Stomach (tissue), 4 donors: ENCODE data around the gene GPR179.

Experiments used
- CTCF ChIP-seq, 7 experiments: fragments of 450-650 bp in 4 of 7; fragments of 200-600 bp in 3 of 7; sonication (generic) in 3 of 7; IDR thresholded peaks; one replicate each; pipeline ENCODE4 v1.5.1; 2016 to 2019; ENCODE audit warnings: antibody characterized with exemption in 7 of 7, control low read depth in 2 of 7, mild to moderate bottlenecking in 1 of 7
- EP300 ChIP-seq: sonication (generic); formaldehyde crosslinking; IDR thresholded peaks from one replicate; pipeline ENCODE4 v1.6.1; 2017; ENCODE audit warnings: antibody characterized with exemption
- POLR2AphosphoS5 ChIP-seq, 3 donors: sonication (generic); formaldehyde crosslinking; IDR thresholded peaks; one replicate each; pipeline ENCODE4 v1.6.1; 2016; ENCODE audit warnings: antibody characterized with exemption in 3 of 3

GRCh38 chr17:38324772-38325171, 19.0 kb downstream of the GPR179 start:
- TF ChIP-seq CTCF (IDR thresholded peaks at IDR 0.05) = no peak
- TF ChIP-seq EP300 = no peak
- TF ChIP-seq POLR2AphosphoS5 (IDR thresholded peaks at IDR 0.05) = no peak
